Activated CD4-positive, alpha-beta T cell treated with anti-CD3 and anti-CD28 coated beads, Interleukin-2, amount 50 U/mL, for 48 hours (primary cell): ENCODE results near the gene TAB3.
"Not testable (repeated sequence)": the region's sequence is repeated elsewhere in the genome, so short reads cannot be mapped to it uniquely, and the experiment has no call there.

Experiments used
- DNase-seq, 2 experiments: peaks; one replicate each; pipeline ENCODE4 v3.0.0-alpha.2; 2020

The TAB3 gene

DNA sequence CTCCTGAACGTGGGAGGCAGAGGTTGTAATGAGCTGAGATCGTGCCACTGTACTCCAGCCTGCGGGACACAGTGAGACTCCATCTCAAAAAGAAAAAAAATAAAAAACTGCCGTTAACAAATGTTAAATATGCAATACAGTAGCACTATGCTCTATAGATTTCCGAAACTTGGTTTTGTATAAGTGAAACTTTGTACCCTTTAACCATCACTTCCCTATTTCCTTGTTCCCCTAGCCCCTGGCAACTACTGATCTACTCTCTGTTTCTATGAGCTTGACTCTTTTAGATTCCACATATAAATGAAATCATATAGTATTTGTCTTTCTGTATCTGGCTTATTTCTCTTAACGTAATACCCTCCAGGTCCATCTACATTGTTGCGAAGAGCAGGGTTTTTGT is 74.1 kb downstream of the TAB3 start:
- DNase-seq: no peak

DNA sequence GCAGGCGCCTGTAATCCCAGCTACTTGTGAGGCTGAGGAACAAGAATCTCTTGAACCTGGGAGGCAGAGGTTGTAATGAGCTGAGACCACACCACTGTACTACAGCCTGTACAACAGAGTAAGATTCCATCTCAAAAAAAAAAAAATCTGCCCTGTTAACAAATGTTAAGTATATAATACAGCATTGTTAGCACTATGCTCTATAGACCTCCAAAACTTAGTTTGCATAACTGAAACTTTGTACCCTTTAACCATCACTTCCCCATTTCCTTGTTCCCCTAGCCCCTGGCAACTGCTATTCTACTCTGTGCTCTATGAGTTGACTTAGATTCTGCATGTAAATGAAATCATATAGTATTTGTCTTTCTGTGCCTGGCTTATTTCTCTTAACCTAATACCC is 76.7 kb downstream of the TAB3 start:
- DNase-seq: no peak

DNA sequence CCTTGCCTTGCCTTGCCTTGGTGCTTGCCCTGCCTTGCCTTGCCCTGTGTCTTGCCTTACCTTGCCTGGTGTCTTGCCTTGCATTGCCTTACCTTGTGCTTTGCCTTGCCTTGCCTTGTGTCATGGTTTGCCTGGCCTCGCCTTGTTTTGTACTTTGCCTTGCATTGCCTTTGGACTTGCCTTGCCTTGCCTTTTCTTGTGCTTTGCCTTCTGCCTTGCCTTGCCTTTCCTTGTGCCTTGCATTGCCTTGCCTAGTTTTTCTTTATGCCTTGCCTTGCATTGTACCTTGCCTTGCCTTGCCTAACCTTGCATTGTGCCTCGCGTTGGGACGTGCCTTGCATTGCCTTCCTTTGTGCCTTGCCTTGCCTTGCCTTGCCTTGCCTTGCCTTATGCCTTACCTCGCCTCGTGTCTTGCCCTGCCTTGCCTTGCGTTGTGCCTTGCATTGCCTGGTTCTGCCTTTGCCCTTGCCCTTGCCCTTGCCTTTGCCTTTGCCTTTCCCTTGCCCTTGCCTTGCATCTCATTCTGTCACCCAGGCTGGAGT is 82.8 kb downstream of the TAB3 start:
- no peak for DNase-seq

DNA sequence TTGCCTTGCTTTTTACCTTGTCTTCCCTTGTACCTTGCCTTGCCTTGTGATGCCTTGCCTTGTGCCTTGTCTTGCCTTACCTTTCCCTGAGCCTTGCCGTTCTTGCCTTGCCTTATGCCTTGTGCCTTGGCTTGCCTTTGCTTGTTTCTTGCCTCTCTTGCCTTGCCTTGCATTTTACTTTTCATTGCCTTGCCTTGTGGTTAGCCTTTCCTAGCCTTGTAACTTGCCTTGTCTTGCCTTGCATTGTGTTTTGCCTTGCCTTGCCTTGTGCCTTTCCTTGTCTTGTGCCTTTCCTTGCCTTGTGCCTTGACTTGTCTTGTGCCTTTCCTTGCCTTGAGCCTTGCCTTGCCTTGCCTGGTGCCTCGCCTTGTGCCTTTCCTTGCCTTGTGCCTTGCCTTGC is 84.6 kb downstream of the TAB3 start:
- no peak for DNase-seq

DNA sequence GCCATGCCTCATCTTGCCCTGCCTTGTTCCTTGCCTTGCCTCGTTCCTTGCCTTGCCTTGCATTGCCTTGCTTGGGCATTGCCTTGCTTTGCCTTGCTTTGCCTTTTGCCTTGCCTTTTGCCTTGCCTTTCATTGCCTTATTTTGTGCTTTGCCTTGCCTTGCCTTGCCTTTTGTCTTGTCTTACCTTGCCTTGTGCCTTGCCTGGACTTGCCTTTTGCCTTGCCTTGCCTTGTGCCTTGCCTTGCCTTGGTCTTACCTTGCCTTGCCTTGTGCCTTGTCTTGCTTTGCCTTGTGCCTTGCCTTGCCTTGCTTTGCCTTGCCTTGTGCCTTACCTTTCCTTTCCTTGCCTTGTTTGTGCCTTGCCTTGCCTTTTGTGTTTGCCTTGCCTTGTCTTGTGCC is 88.2 kb downstream of the TAB3 start:
- DNase-seq: no peak

DNA sequence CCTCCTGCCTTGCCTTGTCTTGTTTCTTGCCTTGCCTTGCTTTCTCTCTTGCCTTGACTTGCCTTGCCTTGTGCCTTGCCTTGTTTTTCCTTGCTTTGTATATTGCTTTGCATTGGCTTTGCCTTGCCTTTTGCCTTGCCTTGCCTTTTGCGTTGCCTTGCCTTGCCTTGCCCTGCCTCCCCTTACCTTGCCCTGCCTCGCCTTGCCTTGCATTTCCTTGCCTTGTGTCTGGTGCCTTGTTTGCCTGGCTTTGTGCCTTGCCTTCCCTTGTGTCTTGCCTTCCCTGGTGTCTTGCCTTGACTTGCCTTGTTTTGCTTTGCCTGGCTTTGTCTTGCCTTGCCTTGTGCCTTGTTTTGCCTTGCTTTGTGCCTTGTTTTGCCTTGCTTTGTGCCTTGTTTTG is 89.7 kb downstream of the TAB3 start:
- DNase-seq: no peak

DNA sequence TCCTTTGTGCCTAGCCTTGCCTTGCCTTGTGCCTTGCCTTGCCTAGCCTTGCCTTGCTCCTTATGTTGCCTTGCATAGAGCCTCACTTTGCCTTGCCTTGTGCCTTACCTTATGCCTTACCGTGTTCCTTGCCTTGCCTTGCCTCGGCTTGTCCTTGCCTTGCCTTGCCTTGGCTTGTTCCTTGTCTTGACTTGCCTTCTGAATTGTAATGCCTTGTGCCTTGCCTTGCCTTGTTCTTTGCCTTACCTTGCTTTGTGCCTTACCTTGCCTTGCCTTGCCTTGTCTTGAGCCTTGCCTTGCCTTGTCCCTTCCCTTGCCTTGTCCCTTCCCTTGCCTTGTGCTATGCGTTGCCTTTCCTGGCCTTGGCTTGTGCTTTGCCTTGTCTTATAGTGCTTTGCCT is 90.2 kb downstream of the TAB3 start:
- no peak for DNase-seq

DNA sequence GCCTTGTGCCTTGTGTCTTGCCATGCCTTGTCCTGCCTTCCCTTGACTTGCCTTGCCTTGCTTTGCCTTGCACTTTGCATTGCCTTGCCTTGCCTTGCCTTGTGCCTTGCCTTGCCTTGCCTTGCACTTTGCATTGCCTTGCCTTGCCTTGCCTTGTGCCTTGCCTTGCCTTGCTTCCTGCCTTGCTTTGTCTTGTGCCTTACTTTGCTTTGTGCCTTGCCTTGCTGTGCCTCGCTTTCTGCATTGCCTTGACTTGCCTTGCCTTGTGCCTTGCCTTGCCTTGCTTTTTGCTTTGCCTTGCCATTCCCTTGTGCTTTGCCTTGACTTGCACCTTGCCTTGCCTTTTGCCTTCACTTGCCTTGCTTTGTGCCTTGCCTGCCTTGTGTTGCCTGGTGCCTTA is 91.8 kb downstream of the TAB3 start:
- not testable (repeated sequence) for DNase-seq

DNA sequence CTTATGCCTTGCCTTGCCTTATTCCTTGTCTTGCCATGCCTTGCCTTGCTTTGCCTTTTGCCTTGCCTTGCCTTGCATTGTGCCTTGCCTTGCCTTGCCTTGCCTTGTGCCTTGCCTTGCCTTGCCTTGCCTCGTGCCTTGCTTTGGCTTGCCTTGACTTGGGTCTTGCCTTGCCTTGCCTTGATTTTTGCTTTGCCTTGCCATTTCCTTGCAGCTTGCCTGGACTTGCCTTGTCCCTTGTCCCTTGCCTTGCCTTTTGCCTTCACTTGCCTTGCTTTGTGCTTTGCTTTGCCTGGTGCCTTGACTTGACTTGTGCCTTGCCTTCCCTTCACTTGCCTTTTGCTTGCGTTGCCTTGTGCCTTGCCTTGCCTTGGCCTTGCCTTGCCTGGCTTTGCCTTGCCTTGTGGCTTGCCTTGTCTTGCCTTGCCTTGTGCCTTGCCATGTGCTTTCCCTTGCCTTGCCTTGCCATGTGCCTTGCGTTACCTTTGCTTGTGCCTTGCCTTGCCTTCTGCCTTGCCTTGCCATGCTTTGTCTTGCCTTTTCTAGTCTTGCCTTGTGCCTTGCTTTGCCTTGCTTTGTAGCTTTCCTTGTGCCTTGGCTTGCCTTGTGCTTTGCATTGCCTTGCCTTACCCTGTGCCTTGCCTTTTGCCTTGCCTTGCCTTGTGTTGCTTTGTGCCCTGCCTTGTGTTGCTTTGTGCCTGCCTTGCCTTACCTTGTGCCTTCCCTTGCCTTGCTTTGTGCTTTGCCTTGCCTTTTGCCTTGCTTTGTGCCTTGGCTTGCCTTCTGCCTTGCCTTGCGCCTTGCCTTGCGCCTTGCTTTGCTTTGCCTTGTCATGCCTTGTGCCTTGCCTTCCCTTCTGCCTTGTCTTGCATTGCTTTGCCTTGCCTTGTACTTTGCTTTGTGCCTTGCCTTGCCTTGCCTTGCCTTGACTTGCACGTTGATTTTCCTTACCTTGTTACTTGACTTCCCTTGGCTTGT is 92.8 kb downstream of the TAB3 start:
- DNase-seq: no peak

DNA sequence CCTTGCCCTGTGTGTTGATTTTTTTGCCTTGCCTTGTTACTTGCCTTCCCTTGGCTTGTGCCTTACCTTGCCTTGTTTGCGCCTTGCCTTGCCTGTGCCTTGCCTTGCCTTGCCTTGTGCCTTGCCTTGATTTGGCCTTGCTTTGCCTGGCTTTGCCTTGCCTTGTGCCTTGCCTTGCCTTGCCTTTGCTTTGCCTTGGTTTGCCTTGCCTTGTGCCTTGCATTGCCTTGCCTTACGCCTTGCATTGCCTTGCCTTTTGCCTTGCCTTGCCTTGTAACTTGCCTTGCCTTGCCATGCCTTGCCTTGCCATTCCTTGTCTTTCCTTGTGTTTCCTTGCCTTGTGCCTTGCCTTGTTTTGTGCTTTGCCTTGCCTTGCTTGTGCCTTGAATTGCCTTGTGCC is 94.6 kb downstream of the TAB3 start:
- DNase-seq: no peak

DNA sequence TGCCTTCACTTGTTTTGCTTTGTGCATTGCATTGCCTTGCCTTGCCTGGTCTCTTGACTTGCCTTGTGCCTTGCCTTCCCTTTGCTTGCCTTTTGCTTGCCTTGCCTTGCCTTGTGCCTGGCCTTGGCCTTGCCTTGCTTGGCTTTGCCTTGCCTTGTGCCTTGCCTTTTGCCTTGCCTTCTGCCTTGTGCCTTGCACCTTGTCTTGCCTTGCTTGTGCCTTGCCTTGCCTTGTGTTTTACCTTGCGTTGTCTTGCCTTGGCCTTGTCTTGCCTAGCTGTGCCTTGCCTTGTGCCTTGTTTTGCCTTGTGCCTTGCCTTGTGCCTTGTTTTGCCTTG is 95.3 kb downstream of the TAB3 start:
- no peak for DNase-seq

DNA sequence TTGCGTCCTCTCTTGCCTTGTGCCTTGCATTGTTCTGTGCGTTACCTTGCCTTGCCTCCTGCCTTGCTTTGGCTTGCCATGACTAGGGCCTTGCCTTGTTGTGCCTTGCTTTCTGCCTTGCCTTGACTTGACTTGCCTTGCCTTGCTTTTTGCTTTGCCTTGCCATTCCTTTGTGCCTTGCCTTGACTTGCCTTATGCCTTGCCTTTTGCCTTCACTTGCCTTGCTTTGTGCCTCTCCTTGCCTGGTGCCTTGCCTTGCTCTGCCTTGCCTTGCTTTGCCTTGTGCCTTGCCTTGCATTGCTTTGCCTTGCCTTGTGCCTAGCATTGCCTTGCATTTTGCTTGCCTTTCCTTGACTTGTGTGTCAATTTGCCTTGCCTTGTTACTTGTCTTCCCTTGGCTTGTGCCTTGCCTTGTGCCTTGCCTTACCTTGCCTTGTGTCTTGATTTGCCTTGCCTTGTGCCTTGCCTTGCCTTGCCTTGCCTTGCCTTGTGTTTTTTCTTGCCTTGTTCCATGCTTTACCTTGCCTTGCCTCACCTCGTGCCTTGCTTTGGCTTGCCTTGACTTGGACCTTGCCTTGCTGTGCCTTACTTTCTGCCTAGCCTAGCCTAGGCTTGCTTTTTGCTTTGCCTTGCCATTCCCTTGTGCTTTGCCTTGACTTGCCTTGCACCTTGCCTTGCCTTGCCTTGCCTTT is 95.8 kb downstream of the TAB3 start:
- DNase-seq: no peak

DNA sequence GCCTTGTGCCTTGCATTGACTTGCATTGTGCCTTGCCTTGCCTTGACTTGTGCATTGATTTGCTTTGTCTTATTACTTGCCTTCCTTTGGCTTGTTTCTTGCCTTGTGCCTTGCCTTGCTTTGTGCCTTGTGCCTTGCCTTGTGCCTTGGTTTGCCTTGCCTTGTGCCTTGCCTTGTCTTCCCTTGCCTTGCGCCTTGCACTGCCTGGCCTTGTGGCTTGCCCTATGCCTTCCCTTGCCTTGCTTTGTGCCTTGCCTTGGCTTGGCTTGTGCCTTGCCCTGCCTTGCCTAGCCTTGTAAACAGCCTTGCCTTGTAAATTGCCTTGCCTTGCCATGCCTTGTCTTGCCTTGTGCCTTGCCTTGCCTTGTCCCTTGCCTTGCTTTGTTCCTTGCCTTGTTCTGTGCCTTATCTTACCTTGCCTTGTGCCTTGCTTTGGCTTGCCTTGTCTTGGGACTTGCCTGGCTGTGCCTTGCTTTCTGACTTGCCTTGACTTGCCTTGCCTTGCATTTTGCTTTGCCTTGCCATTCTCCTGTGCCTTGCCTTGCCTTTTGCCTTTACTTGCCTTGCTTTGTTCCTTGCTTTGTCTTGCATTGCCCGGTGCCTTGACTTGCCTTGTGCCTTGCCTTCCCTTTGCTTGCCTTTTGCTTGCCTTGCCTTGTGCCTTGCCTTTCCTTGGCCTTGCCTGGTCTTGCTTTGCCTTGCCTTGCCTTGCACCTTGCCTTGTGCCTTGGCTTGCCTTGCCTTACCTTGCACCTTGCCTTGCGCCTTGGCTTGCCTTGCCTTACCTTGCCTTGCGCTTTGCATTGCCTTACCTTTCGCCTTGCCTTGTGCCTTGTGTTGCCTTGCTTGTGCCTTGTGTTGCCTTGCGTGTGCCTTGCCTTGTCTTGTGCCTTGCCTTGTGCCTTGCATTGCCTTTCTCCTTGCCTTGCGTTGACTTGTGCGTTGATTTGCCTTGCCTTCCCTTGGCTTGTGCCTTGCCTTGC is 97.5 kb downstream of the TAB3 start:
- DNase-seq: no peak

DNA sequence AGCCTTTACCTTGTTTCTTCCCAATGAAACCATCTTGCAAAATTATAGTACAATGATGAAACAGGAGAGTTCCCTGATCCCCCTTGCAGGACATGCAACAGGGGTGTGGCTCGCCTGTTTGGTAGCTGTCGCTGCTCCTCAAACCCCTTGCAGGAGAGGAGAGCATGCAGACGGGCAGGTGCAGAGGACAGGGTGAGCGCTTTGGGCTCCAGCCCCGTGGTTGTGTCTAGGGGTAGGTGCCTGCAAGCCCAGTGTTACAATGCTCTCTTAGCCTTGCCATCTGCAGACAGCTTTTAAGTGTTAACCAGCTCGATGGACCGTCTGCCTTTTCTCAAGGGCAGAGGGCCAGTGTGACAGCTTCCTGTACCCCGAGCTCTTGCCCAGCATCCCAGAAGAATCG is 102.0 kb downstream of the TAB3 start:
- DNase-seq: no peak

DNA sequence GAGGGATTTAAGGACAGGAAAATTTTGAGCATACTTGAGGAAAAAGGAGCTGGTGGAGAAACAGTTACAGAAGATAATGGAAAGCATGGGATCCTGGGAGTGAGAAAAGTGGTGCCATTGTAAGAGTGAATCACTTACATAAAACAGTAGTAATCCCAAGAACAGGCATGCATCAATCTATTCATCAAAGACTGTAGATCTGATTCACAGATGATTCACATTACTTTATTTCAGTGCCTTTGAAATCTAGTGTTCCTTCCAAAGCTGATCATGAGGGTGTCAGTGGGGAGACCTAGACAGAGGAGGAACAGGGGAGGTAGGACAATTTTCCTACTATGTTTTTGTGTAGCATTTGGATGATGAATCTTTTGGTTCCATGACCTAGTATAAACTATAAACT is 102.7 kb downstream of the TAB3 start:
- DNase-seq: no peak

DNA sequence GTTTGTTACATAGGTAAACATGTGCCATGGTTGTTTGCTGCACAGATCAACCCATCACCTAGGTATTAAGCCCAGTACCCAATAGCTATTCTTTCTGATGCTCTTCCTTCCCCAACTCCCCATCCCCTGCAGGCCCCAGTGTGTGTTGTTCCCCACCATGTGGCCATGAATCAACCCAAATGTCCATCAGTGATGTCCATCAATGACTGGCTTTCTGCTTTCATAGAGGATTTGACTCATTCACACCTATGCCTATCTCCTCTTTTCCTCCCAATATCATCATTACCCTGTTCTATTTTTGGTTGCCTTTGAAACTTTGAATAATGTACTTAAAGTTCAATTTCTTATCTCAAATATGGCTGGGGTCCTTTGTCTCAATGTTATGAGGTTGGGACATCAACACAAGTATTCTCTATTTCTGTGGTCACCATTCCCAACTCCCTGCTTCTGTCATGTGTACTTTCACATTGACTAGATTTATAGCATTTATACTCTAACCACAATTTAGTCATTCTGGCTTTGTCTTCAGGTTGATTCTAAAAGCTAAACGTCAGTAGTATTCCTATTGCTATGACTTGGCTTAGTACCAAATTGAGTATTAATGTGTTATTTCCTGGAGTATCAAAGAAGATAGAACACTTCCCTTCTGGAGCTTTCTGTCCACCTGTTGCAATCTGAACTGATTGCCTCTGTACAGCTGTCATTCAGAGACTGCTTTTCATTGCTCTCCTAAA is 107.2 kb downstream of the TAB3 start:
- peak in 1 of 2 experiments; percentile 9 for DNase-seq

DNA sequence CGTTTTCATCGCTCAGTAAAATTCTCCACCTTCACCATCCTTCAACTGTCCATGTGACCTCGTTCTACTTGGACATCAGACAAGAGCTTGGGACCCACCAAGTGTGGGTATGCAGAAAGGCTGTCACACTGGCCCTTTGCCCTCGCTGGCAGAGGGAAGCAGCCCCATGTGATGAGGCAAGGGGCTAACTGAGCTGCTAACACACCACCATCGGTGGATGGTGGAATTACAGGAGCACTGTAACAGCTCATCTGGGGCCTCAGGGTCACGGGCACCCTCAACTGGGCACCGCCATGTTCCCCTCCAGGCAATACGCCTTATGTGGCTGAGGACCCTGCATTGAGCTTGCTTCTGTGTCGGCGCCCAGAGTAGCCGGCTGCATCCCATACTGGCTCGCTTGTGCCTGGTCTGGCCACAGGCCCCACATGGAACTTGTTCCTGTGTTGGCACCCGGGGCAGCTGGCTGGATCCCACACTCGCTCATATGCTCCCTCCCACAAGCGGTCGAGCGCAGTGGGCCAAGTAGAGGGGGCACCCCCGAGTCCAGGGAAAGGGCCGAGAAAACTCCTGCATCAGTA is 109.5 kb downstream of the TAB3 start:
- DNase-seq: no peak

DNA sequence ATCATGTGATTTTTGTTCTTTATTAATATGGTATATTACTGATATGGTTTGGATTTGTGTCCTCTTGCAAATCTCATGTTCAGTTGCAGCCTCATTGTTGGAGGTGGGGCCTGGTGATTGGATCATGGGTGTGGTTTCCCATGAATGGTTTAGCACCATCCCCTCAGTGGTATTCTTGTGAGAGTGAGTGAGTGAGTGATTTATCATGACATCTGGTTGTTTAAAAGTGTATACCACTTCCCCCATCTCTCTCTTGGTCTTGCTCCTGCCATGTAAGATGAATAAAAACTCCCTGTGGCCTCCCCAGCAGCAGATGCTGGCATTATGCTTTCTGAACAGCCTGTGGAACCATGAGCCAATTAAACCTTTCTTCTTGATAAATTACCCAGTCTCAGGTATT is 111.5 kb downstream of the TAB3 start:
- DNase-seq: no peak
